Mesothelial cell of epicardium (in vitro differentiated cells): ENCODE results near the gene PTPRN2. TPM values are rescaled to one million over a fixed set of nuclear protein-coding genes. Genes with fewer than 3 reads are reported as not detected.

ENCODE experiments used
- DNase-seq, 2 experiments: peaks; one replicate each; pipeline ENCODE4 v3.0.0; 2021; ENCODE audit warnings: low spot score in 2 of 2; ENCODE audit not compliant: unreplicated experiment in 2 of 2
- H3K27ac Mint-ChIP-seq: 2 replicates; pipeline ENCODE4 v1.8.0; 2021; ENCODE audit warnings: mixed read lengths
- H3K27me3 Mint-ChIP-seq: 2 replicates; pipeline ENCODE4 v1.8.0; 2021; ENCODE audit warnings: low read depth, mixed read lengths
- H3K36me3 Mint-ChIP-seq: 2 replicates; pipeline ENCODE4 v1.8.0; 2021; ENCODE audit warnings: mixed read lengths
- H3K4me1 Mint-ChIP-seq: 2 replicates; pipeline ENCODE4 v1.8.0; 2021; ENCODE audit warnings: mixed read lengths
- H3K4me3 Mint-ChIP-seq: 2 replicates; pipeline ENCODE4 v1.8.0; 2021; ENCODE audit warnings: mild to moderate bottlenecking, moderate library complexity, mixed read lengths
- H3K9me3 Mint-ChIP-seq: 2 replicates; pipeline ENCODE4 v1.8.0; 2021; ENCODE audit warnings: mixed read lengths
- CTCF ChIP-seq: fragments of 200-600 bp; sonication (generic); IDR thresholded peaks from one replicate; pipeline ENCODE4 v1.5.0; 2021; ENCODE audit warnings: antibody characterized with exemption; ENCODE audit not compliant: unreplicated experiment
- total RNA-seq: library from RNA; stranded (reverse); gene quantifications from 3 replicates; pipeline ENCODE4 v1.2.1, GENCODE V29; 2021

Gene PTPRN2
- total RNA-seq, 1 donor from 2014 or later, result 2.2 TPM

- Mint-ChIP-seq H3K36me3 (no peaks in the 10 kb centered on the region), H3K9me3 (peaks cover 9% of the 10 kb centered on the region), H3K27me3 (peaks cover 8% of the 10 kb centered on the region), H3K27ac (no peak overlapping the region), H3K4me3 (no peak overlapping the region), H3K4me1 (no peaks in the 10 kb centered on the region)
- TF ChIP-seq CTCF, result no peak
- DNase-seq, result no peak
Measured at GRCh38 chr7:158399762-158400161, 187.9 kb downstream of the PTPRN2 start.

DNA sequence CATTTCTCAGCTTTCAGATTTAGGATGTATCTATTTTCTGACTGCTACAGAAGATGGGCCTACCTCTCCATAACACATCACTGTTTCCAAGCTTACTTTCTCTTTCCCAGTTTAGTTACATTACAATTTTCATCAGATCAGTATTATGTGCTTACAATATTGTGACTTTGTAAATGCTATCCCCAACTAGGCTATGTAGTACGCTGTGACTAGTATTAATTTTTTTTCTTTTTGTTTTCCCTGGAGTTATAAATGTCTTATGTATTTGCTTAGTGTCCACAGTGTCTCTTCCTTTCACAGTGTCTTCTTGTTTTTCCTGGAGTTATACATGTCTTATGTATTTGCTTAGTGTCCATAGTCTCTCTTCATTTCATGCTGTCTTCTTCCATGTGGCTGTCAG is 188.9 kb downstream of the PTPRN2 start:
- Mint-ChIP-seq H3K27me3 (peaks cover 9% of the 10 kb centered on the region), H3K27ac (no peak overlapping the region), H3K4me3 (no peak overlapping the region), H3K9me3 (peaks cover 9% of the 10 kb centered on the region), H3K4me1 (no peaks in the 10 kb centered on the region), H3K36me3 (no peaks in the 10 kb centered on the region)
- DNase-seq, result no peak
- no peak for TF ChIP-seq CTCF

- H3K36me3 Mint-ChIP-seq, result no peaks in the 10 kb centered on the region
- H3K4me3 Mint-ChIP-seq, result no peak overlapping the region
- H3K4me1 Mint-ChIP-seq, result no peaks in the 10 kb centered on the region
- no peak for DNase-seq
- H3K27me3 Mint-ChIP-seq, result peaks cover 14% of the 10 kb centered on the region
- no peak for TF ChIP-seq CTCF
- H3K9me3 Mint-ChIP-seq, result peaks cover 9% of the 10 kb centered on the region
- no peak overlapping the region for H3K27ac Mint-ChIP-seq
Measured at GRCh38 chr7:158397885-158398284, 189.7 kb downstream of the PTPRN2 start.

- H3K27ac Mint-ChIP-seq, result no peak overlapping the region
- H3K9me3 Mint-ChIP-seq, result peaks cover 9% of the 10 kb centered on the region
- H3K4me3 Mint-ChIP-seq, result no peak overlapping the region
Measured at GRCh38 chr7:158396982-158397862, 190.4 kb downstream of the PTPRN2 start.

DNA sequence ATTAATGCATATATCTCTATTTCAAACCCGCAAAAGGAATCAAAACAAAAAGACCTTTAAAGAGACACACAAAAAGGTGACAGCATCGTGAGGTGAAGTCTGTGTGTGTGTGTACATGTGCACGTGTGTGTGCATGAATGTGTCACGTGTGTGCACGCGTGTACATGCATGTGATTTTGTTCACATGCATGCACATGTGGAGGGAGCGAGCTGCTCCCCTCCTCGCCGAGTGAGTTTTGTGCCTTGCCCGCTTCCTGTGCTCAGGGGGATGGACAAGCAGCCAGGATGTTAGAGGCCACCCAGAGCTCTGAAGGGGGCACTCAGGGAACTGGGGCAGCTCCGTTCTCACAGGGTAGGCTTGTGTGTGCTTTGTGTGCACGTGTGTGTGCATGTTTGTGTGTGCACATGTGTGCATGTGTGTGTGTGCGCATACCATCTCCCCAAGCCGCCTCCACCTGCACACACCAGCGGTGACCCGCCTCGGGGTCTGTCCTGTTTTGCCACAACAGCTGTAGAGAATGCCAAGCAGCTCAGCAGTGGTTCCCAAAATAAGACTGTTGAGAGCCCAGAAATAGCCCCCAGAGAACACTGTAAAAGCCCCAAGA is 191.2 kb downstream of the PTPRN2 start:
- Mint-ChIP-seq H3K36me3 (no peaks in the 10 kb centered on the region), H3K4me1 (no peaks in the 10 kb centered on the region), H3K27me3 (peaks cover 8% of the 10 kb centered on the region), H3K27ac (no peak overlapping the region), H3K9me3 (peaks cover 9% of the 10 kb centered on the region), H3K4me3 (no peak overlapping the region)
- no peak for DNase-seq
- no peak for TF ChIP-seq CTCF

More at GRCh38 chr7:158396982-158397862, 190.4 kb downstream of the PTPRN2 start:
- no peak for DNase-seq
- no peaks in the 10 kb centered on the region for H3K4me1 Mint-ChIP-seq
- H3K36me3 Mint-ChIP-seq, result no peaks in the 10 kb centered on the region
- no peak for TF ChIP-seq CTCF
- H3K27me3 Mint-ChIP-seq, result peaks cover 12% of the 10 kb centered on the region
